OCI-LY7 (cell line): ENCODE measurements around the gene CEP170B. TPM values are rescaled to one million over a fixed set of nuclear protein-coding genes. Genes with fewer than 3 reads are reported as not detected.

Experiments used
- BruUV-seq: library from RNA; stranded (reverse); fragments of 400-500 nt; replicated peaks from 2 replicates; lab custom pipeline; 2021; lab: Mats Ljungman, UMichigan
- CTCF ChIA-PET: fragments of 300-600 bp; sonication (Branson Sonifier 250); formaldehyde crosslinking; loops from one replicate; lab custom pipeline; 2022; ENCODE audit warnings: antibody characterized with exemption; ENCODE audit not compliant: unreplicated experiment; lab: Charles Lee
- POLR2A ChIA-PET: fragments of 300-600 bp; sonication (Branson Sonifier 250); formaldehyde crosslinking; loops from one replicate; lab custom pipeline; 2022; ENCODE audit warnings: antibody characterized with exemption; lab: Charles Lee
- DNase-seq: peaks from one replicate; pipeline ENCODE4 v3.0.0-alpha.2; 2015; ENCODE audit warnings: low spot score
- H2AFZ ChIP-seq: fragments of 200-600 bp; sonication (generic), shearing (Covaris generic); 2 replicates; pipeline ENCODE4 v1.6.1; 2014; ENCODE audit warnings: mild to moderate bottlenecking, antibody characterized with exemption, low read length, moderate library complexity
- H3K27ac ChIP-seq: fragments of 200-600 bp; sonication (generic); 2 replicates; pipeline ENCODE4 v1.5.1; 2014; ENCODE audit warnings: mixed run types, low read depth, mild to moderate bottlenecking, moderate library complexity, low read length, inconsistent platforms; ENCODE audit not compliant: poor library complexity, severe bottlenecking
- H3K36me3 ChIP-seq: fragments of 200-600 bp; sonication (generic); 2 replicates; pipeline ENCODE4 v1.6.1; 2014; ENCODE audit warnings: mild to moderate bottlenecking, antibody characterized with exemption, low read length, moderate library complexity, mixed read lengths; ENCODE audit not compliant: insufficient read depth
- H3K4me1 ChIP-seq: fragments of 200-600 bp; sonication (generic); 2 replicates; pipeline ENCODE4 v1.5.1; 2014; ENCODE audit warnings: mild to moderate bottlenecking, low read length; ENCODE audit not compliant: insufficient read depth, poor library complexity, severe bottlenecking
- H3K4me2 ChIP-seq: fragments of 200-600 bp; sonication (generic); 2 replicates; pipeline ENCODE4 v1.6.1; 2014; ENCODE audit warnings: mild to moderate bottlenecking, low read length
- H3K4me3 ChIP-seq: fragments of 200-600 bp; sonication (generic); 2 replicates; pipeline ENCODE4 v1.5.1; 2014; ENCODE audit warnings: mild to moderate bottlenecking, low read depth, low read length; ENCODE audit not compliant: poor library complexity, severe bottlenecking
- H3K79me2 ChIP-seq: fragments of 200-600 bp; sonication (generic); 2 replicates; pipeline ENCODE4 v1.6.1; 2016; ENCODE audit warnings: low read depth, mild to moderate bottlenecking, low read length, moderate library complexity, mixed read lengths; ENCODE audit not compliant: insufficient read depth
- H3K9me2 ChIP-seq: fragments of 200-600 bp; sonication (generic); 2 replicates; pipeline ENCODE4 v1.6.1; 2016; ENCODE audit warnings: mild to moderate bottlenecking, low read length, mixed read lengths; ENCODE audit not compliant: insufficient read depth
- H3K9me3 ChIP-seq: fragments of 200-600 bp; sonication (generic); 2 replicates; pipeline ENCODE4 v1.6.1; 2014; ENCODE audit warnings: mild to moderate bottlenecking, mixed run types, low read length, mixed read lengths
- H4K20me1 ChIP-seq: fragments of 200-600 bp; sonication (generic); 2 replicates; pipeline ENCODE4 v1.6.1; 2014; ENCODE audit warnings: mild to moderate bottlenecking, antibody characterized with exemption, low read length, moderate library complexity, mixed read lengths; ENCODE audit not compliant: insufficient read depth
- CTCF ChIP-seq: fragments of 200-600 bp; sonication (generic); conservative IDR thresholded peaks from 2 replicates; pipeline ENCODE4 v1.5.1; 2014; ENCODE audit warnings: mild to moderate bottlenecking, antibody characterized with exemption, low read length, moderate library complexity, mixed read lengths
- EZH2phosphoT487 ChIP-seq: fragments of 200-600 bp; sonication (generic); IDR thresholded peaks from 2 replicates; pipeline ENCODE4 v1.6.1; 2018; ENCODE audit warnings: low read depth, borderline replicate concordance, mild to moderate bottlenecking, mixed run types, antibody characterized with exemption, low read length, moderate library complexity, mixed read lengths
- intact Hi-C: fragments of 100-400 bp; cut with micrococcal nuclease; formaldehyde crosslinking; loops from one replicate; pipeline ENCODE4 v1.10.0; 2022; ENCODE audit not compliant: unreplicated experiment
- total RNA-seq, 2 experiments: library from RNA; depleted of rRNA in 1 of 2; stranded (reverse); fragments of >200 nt in 1 of 2; shearing (Covaris generic) in 1 of 2; gene quantifications; 2 replicates each; pipeline ENCODE4 v1.2.3, GENCODE V29; 2014 to 2022

Gene CEP170B
- total RNA-seq, 2 experiments from 2014 or later: 0.10 to 0.16 TPM

GRCh38 chr14:104891121-104891551 lies 26.1 kb downstream of the CEP170B start:
- Histone ChIP-seq H3K4me2 (no peak overlapping the region), H3K36me3 (no peaks in the 10 kb centered on the region), H3K79me2 (no peaks in the 10 kb centered on the region), H4K20me1 (no peaks in the 10 kb centered on the region), H3K9me3 (no peaks in the 10 kb centered on the region), H3K27ac (no peak overlapping the region), H3K9me2 (no peaks in the 10 kb centered on the region), H3K4me1 (no peaks in the 10 kb centered on the region), H3K4me3 (no peak overlapping the region), H2AFZ (no peak overlapping the region)
- ChIA-PET POLR2A (no interaction called here), CTCF (no interaction called here)
- TF ChIP-seq EZH2phosphoT487 (no peak), CTCF (no peak)
- BruUV-seq: no TSS peak
- intact Hi-C loops: no loop called here
- DNase-seq: no peak

GRCh38 chr14:104891664-104892530 lies 26.8 kb downstream of the CEP170B start:
- no peaks in the 10 kb centered on the region for H3K4me1 ChIP-seq
- no peak overlapping the region for H3K4me3 ChIP-seq
- no peaks in the 10 kb centered on the region for H4K20me1 ChIP-seq
- H3K27ac ChIP-seq: no peak overlapping the region
- no peaks in the 10 kb centered on the region for H3K9me2 ChIP-seq
- no peaks in the 10 kb centered on the region for H3K79me2 ChIP-seq
- H3K36me3 ChIP-seq: no peaks in the 10 kb centered on the region
- no peak overlapping the region for H2AFZ ChIP-seq
- no peak overlapping the region for H3K4me2 ChIP-seq
- no TSS peak for BruUV-seq
- DNase-seq: no peak
- CTCF ChIA-PET: no interaction called here
- POLR2A ChIA-PET: interaction anchor here (0.6 kb wide), 1 partner anchor 149 kb away, joined by 4 read pairs; no protein-coding TSS in a partner anchor
- H3K9me3 ChIP-seq: no peaks in the 10 kb centered on the region
- intact Hi-C loops: no loop called here
- TF ChIP-seq CTCF (no peak), EZH2phosphoT487 (no peak)
